ENCODE results near the gene HECW1. TPM values are rescaled to one million over a fixed set of nuclear protein-coding genes. Genes with fewer than 3 reads are reported as not detected.

HECW1 gene
- total RNA-seq, 4 donors from 2014 or later, result 0.06 to 0.99 (median 0.27) TPM

GRCh38 chr7:43248961-43249822 is 136.7 kb downstream of the HECW1 start:
- DNase-seq (ENCODE audit: extremely low spot score), result peak; percentile 88
- H3K36me3 ChIP-seq, result no peaks in the 10 kb centered on the region
- peak overlapping the region in 3 of 4 donors; percentile 3 to 16 (median 8) for H3K4me3 ChIP-seq
- TF ChIP-seq EP300 (IDR thresholded peaks at IDR 0.05) (no peak), CTCF (IDR thresholded peaks at IDR 0.05) (no peak), POLR2A (IDR thresholded peaks at IDR 0.05; ENCODE audit: low read depth) (no peak)
- no peaks in the 10 kb centered on the region for H3K9me3 ChIP-seq
- H3K4me1 ChIP-seq, result peaks cover 0 to 23% (median 13%) of the 10 kb centered on the region in 4 donors
- WGBS, result 58% methylated on average over 22 of the region's 29 CpGs
- H3K27ac ChIP-seq (replicated peaks in 1 of 4), result no peak overlapping the region
- intact Hi-C loops (cut with DNase I), result no loop called here
- H3K27me3 ChIP-seq, result no peaks in the 10 kb centered on the region

- H3K36me3 ChIP-seq, result no peaks in the 10 kb centered on the region
- H3K27ac ChIP-seq (replicated peaks in 1 of 4), result no peak overlapping the region
- intact Hi-C loops (cut with DNase I), result no loop called here
- no peaks in the 10 kb centered on the region for H3K27me3 ChIP-seq
- WGBS, result 63% methylated on average over 9 of the region's 9 CpGs
- peak; percentile 57 for DNase-seq (ENCODE audit: extremely low spot score)
- H3K4me1 ChIP-seq, result peaks cover 0 to 21% (median 13%) of the 10 kb centered on the region in 4 donors
- no peak for TF ChIP-seq EP300 (IDR thresholded peaks at IDR 0.05)
- no peak for TF ChIP-seq POLR2AphosphoS5 (IDR thresholded peaks at IDR 0.05)
- no peak for TF ChIP-seq CTCF (IDR thresholded peaks at IDR 0.05)
- no peak for TF ChIP-seq POLR2A (IDR thresholded peaks at IDR 0.05; ENCODE audit: low read depth)
- no peak overlapping the region for H3K4me3 ChIP-seq
- no peaks in the 10 kb centered on the region for H3K9me3 ChIP-seq
Measured at GRCh38 chr7:43249823-43250145, 137.3 kb downstream of the HECW1 start.

- Histone ChIP-seq H3K4me3 (no peak overlapping the region), H3K27ac (replicated peaks in 1 of 4) (no peak overlapping the region), H3K27me3 (no peaks in the 10 kb centered on the region), H3K9me3 (no peaks in the 10 kb centered on the region), H3K36me3 (no peaks in the 10 kb centered on the region), H3K4me1 (no peaks in the 10 kb centered on the region)
- intact Hi-C loops (cut with DNase I), result loop anchor here (2.0 kb wide), 1 partner anchor 320 kb away; no protein-coding TSS in a partner anchor
- WGBS, result 26% methylated on average over 8 of the region's 8 CpGs
- no peak for DNase-seq (ENCODE audit: extremely low spot score)
- TF ChIP-seq CTCF (IDR thresholded peaks at IDR 0.05), result peak; percentile 83 to 94 (median 90)
- TF ChIP-seq EP300 (IDR thresholded peaks at IDR 0.05), result no peak
- no peak for TF ChIP-seq POLR2A (IDR thresholded peaks at IDR 0.05; ENCODE audit: low read depth)
- TF ChIP-seq POLR2AphosphoS5 (IDR thresholded peaks at IDR 0.05), result no peak
Measured at GRCh38 chr7:43260980-43261878, 148.8 kb downstream of the HECW1 start.

GRCh38 chr7:43265139-43265538 is 152.7 kb downstream of the HECW1 start:
- TF ChIP-seq POLR2A (IDR thresholded peaks at IDR 0.05; ENCODE audit: low read depth) (no peak), CTCF (IDR thresholded peaks at IDR 0.05) (no peak), EP300 (IDR thresholded peaks at IDR 0.05) (no peak), POLR2AphosphoS5 (IDR thresholded peaks at IDR 0.05) (no peak)

More at GRCh38 chr7:43265139-43265538, 152.7 kb downstream of the HECW1 start:
- Histone ChIP-seq H3K4me3 (no peak overlapping the region), H3K27me3 (no peaks in the 10 kb centered on the region), H3K9me3 (no peaks in the 10 kb centered on the region), H3K36me3 (no peaks in the 10 kb centered on the region), H3K27ac (replicated peaks in 1 of 4) (no peak overlapping the region), H3K4me1 (no peaks in the 10 kb centered on the region)
- intact Hi-C loops (cut with DNase I), result no loop called here
- WGBS, result 77% methylated on average over 3 of the region's 3 CpGs
- no peak for DNase-seq (ENCODE audit: extremely low spot score)

All from esophagus muscularis mucosa (tissue), 4 donors.